Suppressor macrophage treated with lipopolysaccharide for 4 hours (primary cell): ENCODE data around the gene PLGRKT.
"Not testable (repeated sequence)": the region's sequence is repeated elsewhere in the genome, so short reads cannot be mapped to it uniquely, and the experiment has no call there.

Experiments used
- DNase-seq: peaks from one replicate; pipeline ENCODE4 v3.0.0-alpha.2; 2020

PLGRKT gene, protein sequence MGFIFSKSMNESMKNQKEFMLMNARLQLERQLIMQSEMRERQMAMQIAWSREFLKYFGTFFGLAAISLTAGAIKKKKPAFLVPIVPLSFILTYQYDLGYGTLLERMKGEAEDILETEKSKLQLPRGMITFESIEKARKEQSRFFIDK

DNA sequence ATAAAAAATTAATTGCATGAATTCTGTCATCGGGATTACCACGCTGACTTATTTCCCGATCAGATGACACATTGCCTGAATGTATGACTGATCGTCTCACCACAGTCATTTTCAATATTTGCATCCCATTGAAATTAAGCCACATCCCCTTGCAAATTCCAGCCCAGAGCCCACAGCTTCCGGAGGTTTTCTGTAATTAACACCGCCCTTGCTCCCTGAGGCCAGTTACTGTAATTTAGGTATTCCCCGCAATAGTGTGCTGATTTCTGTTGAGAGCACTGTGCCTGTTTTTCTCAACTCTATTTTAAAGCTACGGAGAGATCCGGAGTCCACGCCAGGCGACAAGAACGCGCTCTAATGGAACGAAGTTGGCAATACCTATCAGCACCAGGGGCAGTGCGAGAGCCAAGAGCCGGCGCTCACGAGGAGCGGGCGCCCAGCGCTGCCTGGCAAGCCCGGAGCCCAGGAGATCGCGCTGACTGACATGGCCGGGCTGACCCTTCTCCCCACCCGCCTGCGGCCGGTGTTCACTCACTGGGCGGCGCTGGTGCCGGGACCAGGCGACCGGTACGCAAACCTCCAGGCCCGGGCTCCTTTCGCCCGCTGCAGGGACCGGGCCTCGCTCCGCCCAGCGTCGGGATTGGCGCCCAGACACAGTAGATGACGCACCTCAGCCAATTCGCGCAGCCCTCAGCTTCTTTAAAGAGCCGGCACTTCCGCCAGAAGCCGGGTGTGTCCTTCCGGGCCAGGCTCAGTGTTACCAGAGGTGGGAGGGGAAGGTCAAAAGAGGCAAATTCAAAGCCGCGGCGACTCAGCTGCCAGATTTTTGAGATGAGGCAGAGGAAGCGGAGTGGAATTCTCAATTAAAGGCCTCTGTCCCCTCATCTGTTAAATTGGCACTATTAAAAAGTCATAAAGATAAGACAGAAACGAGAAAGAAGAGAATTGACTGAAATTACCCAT, at the start of gene PLGRKT:
TSS of gene PLGRKT (minus strand) at position 672 of the 963 bp plus-strand sequence. CDS start 5,948 bp downstream, outside the sequence.
- peak; percentile 97 for DNase-seq

DNA sequence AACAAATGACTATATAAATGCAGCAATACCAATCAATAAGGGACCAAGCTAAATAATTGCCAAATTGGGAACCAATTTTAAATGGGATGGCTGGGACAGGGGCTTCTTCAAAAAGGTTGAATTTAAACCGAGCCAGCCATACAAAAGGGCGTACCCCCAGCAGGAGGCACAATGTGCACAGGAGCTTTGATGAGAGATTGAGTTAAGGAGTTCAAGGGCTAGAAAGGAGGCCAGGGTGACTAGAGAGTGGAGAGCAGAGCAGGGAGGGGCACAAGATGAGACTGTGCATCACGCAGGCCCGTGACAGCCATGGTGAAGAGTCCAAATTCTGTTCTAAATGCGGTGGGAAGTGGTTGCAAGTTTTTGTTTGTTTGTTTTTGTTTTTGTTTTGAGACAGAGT, 49.3 kb upstream of the PLGRKT start:
- DNase-seq: no peak

DNA sequence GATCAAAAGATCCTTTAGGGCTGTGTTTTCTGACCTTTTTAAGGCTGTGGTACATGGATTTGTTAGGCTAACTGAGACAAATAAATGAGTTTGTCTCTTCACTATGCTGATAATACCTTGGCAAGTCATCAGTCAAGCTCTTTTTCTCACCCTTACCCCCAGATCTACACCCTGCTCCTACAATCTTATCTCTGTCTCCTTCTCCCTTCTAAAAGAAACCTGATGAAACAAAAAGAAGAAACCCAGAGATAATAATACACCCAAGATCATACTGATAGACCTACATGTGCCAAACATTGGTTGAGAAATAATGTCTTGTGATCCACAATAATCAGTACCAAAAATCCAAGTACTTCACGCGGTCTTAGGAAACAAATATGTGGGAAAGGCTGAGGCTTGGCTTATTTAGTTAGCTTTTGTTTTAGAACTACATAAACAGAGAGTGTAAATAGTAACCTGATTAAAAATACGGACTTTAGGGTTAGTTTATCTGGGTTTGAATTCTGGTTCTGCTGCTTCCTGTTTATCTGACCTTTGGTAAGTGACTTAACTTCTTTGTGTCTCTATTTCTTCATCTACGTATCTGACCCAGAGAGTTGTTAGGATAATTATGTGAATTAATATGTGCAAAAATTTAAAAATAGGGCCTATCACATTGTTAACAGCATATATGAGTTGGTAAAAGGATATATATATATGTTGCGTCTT, 47.8 kb upstream of the PLGRKT start:
- no peak for DNase-seq

DNA sequence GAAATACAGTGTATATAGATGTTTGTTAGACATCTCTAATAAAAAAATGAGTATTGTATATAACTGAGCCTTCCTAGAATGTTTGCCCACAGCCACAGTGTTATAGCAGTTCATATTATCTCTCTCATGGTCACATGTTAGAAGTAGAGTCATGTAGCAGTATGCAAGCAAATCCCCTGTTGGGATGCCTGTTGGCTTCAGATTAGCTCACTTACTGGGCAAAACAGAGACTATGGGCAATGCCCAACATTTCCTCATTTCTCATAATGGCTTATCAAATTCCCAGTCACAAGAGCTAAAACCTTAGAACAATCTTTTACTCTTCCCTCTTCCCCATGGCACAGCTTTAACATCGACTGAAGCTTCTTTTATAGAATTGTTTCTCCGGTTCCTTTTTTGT, 45.6 kb upstream of the PLGRKT start:
- peak; percentile 54 for DNase-seq

DNA sequence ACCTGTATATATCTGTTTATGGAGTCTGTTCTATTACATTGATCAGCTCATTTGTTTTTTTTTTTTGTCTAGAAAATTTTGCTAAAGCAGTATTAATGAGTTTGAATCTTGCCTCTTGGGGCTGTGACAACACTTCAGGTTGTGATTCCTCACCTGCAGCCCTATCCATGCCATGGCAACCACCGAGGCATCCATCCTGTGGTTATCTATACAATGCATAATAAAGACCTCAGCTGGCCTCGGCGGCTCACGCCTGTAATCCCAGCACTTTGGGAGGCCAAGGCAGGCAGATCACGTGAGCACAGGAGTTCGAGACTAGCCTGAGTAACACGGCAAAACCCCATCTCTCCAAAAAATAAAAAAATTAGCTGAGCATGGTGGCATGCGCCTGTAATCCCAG, 44.5 kb upstream of the PLGRKT start:
- DNase-seq: no peak

DNA sequence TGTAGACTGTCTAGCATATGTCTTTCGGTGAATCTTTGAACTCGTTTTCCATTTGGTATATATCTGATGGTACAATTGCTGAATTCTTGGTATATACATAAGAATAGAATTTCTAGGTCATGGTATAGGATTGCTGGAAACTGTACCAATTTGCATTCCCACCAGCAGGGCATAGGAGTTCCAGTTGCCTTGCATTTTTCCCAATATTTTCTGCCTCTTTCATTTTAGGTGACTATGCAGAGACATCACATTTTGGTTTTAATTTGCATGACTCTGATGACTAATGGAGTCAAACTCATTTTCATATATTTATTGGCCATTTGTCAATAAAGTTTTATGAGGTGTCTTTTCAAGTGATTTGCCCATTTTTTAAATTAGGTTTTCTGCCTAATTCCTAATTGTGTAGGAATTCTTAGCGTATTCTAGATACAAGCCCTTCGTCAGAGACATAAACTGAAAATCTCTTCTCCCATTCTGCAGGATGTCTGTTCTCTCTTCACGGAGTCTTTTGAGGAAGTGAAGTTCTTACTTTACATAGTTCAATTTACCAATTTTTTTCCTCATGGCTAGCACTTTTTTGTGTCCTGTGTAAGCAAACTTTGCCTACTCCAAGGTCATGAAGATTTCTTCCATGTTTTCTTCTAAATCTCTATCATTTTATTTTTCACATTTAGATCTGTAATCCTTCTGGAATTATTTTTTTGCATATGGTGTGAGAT, 43.8 kb upstream of the PLGRKT start:
- DNase-seq: peak; percentile 49

DNA sequence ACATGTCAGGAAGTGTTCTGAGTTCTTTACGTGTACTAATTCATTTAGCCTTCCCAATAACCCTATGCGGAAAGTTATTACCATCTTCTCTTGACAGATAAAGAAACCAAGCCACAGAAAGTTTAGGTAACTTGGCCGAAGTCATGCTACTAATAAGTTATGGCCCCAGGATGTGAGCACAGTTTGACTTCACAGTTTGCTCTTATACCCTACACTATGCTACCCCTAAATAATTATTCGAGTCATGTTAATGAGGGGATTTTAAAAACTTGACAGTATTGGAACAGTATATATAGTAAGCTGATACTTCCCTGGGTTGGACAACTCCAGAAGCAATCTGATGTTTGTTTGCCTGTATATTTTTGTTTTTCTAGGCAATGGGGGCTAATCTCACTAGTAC, 43.2 kb upstream of the PLGRKT start:
- no peak for DNase-seq

DNA sequence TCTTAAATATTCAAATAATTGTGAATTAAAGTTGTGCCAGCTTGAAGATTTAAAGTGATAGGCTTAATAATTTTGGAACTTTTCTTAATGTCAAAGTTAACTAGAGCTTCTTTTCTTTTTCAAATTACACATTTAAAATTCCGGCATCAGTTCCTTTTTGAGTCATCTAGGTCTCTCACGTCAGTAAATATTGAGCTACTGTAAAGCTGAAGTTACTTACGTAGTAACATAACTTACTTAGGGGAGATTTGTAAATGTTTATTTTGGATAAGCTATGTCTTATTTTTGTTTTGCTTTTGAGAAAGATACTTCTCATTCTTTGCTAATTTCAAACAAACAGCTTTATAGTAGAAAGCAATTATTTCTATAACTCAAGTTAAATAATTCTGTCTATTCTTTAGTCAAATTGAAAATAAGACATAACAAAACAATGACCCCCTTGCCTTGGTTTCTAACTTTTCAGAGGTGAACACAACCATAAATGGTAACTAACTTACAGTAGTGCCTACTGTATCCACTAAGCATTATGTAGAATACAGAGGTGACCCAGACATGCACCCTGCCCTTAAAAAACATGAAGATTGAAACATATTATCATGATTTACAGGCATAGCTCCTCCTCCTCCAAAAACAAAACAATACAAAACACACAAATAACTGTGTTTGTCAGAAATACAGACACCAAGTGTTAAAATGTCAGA, 42.4 kb upstream of the PLGRKT start:
- no peak for DNase-seq

DNA sequence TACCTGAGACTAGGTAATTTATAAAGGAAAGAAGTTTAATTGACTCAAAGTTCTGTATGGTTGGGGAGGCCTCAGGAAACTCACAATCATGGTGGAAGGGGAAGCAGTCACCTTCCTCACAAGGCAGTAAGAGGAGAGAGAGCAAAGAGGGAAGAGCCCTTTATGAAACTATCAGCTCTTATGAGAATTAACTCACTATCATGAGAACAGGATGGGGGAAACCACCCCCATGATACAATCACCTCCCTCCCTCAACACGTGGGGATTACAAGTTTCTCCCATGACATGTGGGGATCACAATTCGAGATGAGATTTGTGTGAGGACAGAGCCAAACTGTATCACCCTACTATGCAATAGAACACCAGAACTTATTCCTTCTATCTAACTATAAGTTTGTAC, 40.5 kb upstream of the PLGRKT start:
- peak; percentile 78 for DNase-seq

DNA sequence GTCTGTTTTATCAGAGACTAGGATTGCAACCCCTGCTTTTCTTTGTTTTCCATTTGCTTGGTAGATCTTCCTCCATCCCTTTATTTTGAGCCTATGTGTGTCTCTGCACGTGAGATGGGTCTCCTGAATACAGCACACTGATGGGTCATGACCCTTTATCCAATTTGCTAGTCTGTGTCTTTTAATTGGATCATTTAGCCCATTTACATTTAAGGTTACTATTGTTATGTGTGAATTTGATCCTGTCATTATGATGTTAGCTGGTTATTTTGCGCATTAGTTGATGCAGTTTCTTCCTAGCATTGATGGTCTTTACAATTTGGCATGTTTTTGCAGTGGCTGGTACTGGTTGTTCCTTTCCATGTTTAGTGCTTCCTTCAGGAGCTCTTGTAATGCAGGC, 37.9 kb upstream of the PLGRKT start:
- not testable (repeated sequence) for DNase-seq

DNA sequence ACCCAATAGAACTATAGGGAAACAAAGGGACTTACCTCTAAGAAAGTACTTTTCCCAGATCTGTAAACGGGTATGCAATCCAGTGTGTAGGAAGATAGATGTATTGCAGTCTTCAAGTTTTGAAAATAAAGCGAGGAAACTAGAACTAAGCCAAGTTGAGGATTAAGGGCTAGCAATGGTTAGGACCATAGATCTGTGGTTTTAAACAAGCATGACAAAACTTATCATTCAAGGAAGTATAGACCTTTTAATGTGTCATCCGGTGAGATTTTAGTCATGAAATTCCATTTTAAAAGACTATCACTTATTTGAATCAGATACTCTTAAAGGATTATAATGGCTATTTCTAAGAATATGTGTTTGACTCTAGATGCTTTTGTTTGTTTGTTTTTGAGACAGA, 33.1 kb upstream of the PLGRKT start:
- no peak for DNase-seq

DNA sequence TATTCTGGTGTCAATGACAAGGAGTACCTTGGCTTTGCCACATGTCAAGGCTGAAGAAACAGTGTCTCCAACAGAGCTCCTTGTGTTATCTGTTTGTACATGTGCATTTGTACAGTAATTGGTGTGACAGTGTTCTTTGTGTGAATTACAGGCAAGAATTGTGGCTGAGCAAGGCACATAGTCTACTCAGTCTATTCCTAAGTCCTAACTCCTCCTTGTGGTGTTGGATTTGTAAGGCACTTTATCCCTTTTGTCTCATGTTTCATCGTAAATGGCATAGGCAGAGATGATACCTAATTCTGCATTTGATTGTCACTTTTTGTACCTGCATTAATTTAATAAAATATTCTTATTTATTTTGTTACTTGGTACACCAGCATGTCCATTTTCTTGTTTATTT, 32.4 kb upstream of the PLGRKT start:
- DNase-seq: no peak

DNA sequence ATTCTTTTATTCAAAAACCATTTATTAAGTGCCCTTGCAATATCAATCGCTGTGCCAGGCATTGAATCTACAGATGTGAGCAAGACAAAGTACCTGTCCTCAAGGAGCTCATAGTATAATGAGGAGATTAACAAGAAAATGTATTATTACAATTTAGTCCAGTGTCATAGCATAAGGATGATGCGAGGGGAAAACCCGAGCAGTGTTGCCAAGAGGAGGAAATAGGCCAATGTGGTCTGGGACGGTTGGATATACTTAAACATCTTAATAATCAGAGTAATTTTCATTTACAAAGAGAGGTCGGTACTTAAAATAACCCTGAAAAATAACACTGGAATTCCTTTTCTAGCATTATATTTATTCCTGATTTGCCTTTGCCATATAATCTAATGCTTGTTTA, 31.1 kb upstream of the PLGRKT start:
- peak; percentile 64 for DNase-seq

DNA sequence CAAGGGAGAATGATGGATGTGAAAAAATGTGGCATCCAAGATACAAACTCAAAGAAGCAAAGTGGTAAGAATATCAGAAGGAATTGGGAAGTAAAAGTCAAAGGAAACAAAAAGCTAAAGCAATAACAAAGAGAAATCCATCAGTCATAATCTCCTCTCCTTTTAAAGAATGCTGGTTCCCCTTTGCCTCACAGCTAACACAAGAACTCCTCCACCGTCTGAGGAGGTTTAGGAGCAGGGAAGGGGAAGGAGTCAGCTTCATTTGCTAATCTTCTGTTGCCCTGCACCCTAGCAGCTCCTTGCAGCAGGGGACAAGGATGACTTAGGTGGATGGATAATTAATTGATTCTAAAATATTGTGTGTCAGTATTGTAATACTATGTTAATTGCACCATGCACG, 29.0 kb upstream of the PLGRKT start:
- peak; percentile 59 for DNase-seq

DNA sequence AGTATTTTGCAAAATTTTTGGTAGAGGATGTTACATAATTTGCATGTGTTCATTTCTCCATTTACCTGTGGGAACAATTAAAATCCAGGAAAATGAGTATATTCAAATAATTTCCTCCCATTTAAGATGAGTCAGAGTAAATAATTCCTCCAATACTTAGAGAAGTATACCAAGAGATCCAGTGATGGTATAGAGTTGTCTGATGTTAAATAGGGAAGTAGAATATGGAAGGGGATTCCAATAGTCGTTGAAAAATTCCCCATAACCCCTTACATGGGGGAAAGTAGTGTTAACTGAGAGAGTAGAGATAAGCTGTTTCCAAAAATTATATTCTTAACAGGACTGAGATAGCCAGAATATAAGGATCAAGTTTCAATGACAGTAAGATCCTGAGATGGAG, 28.3 kb upstream of the PLGRKT start:
- DNase-seq: peak; percentile 58

DNA sequence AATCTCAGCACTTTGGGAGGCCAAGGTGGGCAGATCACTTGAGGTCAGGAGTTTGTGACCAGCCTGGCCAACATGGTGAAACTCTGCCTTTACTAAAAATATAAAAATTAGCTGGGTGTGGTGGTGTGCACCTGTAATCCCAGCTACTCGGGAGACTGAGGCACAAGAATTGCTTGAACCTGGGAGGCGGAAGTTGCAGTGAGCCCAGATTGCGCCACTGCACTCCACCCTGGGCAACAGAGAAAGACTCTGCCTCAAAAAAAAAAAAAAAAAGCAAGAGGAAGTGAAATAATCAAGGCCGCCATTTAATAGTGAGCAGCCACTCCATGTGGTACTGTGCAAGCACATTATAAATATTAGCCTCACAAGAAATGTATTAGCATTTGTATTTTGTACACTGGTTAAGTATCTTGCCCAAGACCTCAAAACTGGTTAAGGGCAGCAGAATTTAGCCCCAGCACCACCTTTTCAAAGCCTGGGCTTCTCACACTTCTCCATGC, 27.2 kb upstream of the PLGRKT start:
- DNase-seq: not testable (repeated sequence)

DNA sequence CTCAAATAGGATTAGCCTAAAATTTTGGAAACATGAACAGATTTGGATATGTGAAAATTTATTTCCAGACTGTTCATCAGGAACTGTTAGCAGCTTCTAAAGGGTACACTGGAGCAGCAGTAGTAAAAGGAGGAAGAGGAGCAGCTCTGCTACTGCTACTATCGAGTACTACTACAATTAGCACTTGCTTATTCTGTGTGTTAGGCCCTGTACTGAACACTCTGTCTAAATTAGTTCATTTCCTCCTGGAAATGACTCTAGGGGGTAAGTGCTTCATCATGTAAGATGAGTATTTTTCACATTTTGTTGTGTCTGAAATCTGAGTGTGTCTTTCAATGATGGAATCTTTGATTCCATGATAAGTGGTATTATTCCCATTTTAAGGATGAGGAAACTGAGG, 22.4 kb upstream of the PLGRKT start:
- DNase-seq: no peak

DNA sequence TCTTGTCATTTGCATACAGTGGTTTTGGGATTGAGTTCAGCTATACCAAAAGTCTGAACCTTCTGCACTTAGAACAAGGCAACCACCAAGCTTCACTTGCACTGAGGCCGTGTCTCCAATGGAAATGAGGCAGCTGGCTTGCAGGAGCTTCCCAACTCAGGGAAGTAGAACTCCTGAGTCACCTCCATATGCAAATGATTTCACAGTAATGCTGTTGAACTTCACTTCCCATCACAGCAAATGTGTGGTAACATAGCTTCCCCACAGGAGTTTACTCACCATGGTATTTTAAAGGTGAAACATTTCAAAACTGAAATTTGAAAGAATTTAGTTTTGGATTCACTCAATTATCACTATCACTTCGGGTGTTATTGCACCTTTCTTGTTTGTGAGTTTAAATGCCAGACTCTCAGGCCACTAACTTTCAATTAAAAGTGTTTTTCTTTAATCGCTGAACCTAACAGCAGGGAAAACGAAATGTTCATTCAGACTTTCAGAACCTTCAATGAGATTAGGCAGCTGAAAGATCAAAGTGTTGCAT, 21.6 kb upstream of the PLGRKT start:
- peak; percentile 96 for DNase-seq

DNA sequence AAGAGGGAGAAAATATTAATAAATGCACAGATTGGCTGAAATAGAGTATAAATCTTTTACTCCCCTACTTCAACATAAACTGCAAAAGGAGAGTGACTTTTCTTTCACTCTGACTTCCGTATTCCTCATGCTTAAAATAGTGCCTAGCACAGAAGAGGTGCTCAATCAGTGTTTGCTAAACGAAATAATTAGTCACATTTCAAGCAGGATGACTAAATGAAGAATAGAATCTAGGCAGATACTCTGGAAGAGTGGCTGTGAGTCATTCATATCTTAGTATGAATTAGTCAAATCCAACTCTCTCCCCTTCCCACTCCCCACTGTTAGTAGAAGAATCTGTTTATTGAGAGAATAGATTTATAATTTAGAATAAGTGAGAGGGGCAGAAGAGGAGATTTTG, 17.5 kb upstream of the PLGRKT start:
- peak; percentile 87 for DNase-seq

DNA sequence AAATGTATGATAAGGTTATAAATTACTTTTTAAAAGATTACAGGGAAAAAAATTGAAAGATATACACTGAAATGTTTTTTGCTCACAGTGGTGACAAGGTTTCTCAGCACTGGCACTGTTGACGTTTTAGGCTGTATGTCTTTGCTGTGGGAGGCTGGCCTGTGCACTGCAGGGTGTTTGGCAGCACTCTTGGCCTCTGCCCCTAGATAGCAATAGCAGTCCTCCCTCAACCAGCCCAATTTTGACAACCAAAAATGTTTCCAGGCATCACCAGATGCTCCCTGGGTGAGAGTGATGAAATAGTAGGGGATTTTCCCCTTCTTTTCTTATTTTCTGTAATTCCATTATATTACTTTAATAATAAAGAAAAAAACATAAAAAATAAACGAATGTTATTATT, 15.9 kb upstream of the PLGRKT start:
- DNase-seq: peak; percentile 45

DNA sequence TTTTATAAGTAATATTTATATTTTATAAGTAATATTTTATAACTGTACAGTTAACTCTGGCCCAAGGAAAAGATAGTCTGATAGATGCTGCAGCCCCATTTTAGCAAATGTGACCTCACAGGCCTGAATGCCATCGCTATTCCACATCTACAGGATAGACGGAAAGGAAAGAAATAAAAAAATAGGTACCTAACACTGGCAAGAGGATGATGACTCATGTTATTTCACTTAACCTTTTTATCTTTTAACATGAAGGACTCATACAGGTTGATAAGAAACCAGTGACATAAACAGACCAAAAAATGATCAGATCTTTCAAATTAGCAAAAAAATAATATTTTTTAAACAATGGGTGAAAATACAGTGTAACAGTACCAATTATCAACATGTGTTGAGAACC, 15.3 kb upstream of the PLGRKT start:
- no peak for DNase-seq

DNA sequence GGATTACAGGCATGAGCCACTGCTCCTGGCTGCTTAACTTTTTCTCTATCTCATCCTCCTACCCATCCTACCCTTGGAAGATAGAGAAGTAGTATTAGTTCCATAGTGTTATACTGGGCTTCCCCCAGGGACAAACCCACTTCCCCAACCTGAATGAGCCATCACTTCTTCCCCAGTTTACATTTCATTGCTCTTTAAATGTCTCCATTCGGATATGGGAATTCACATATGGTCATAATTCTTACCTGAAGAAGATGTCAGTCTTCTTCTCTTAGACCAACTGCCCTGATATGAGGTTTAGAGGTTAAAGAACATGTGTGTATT, 14.5 kb upstream of the PLGRKT start:
- DNase-seq: peak; percentile 77
